Ishikawa (cell line): Measurements from ENCODE around the gene ANKRD18A.

Experiments used
- CEBPB ChIP-seq: IDR thresholded peaks from 2 replicates; pipeline ENCODE4 v1.6.1; 2012
- CREB1 ChIP-seq: IDR thresholded peaks from 2 replicates; pipeline ENCODE4 v1.6.1; 2012; ENCODE audit warnings: low read depth
- EGR1 ChIP-seq: IDR thresholded peaks from 2 replicates; pipeline ENCODE4 v1.6.1; 2012
- EP300 ChIP-seq: IDR thresholded peaks from 2 replicates; pipeline ENCODE4 v1.6.1; 2012; ENCODE audit warnings: borderline replicate concordance
- FOXM1 ChIP-seq: IDR thresholded peaks from 2 replicates; pipeline ENCODE4 v1.6.1; 2012; ENCODE audit warnings: low read depth, borderline replicate concordance
- MAX ChIP-seq: IDR thresholded peaks from 2 replicates; pipeline ENCODE4 v1.6.1; 2012
- NFIC ChIP-seq: IDR thresholded peaks from 2 replicates; pipeline ENCODE4 v1.6.1; 2012
- RAD21 ChIP-seq: IDR thresholded peaks from 2 replicates; pipeline ENCODE4 v1.6.1; 2012; ENCODE audit warnings: low read depth
- REST ChIP-seq: IDR thresholded peaks from 2 replicates; pipeline ENCODE4 v1.6.1; 2012; ENCODE audit warnings: low read depth, mild to moderate bottlenecking
- TAF1 ChIP-seq: IDR thresholded peaks from 2 replicates; pipeline ENCODE4 v1.6.1; 2012; ENCODE audit warnings: low read depth, mild to moderate bottlenecking
- TCF12 ChIP-seq: IDR thresholded peaks from 2 replicates; pipeline ENCODE4 v1.6.1; 2012; ENCODE audit warnings: low read depth
- TEAD4 ChIP-seq: IDR thresholded peaks from 2 replicates; pipeline ENCODE4 v1.6.1; 2012
- USF1 ChIP-seq: IDR thresholded peaks from 2 replicates; pipeline ENCODE4 v1.6.1; 2012
- YY1 ChIP-seq: IDR thresholded peaks from 2 replicates; pipeline ENCODE4 v1.6.1; 2012; ENCODE audit warnings: low read depth
- ZBTB7A ChIP-seq: IDR thresholded peaks from 2 replicates; pipeline ENCODE4 v1.6.1; 2012; ENCODE audit warnings: low read depth

Gene ANKRD18A

GRCh38 chr9:38651400-38652042 lies 31.1 kb upstream of the ANKRD18A start:
- no peak for TF ChIP-seq FOXM1
- no peak for TF ChIP-seq TCF12
- no peak for TF ChIP-seq YY1
- TF ChIP-seq ZBTB7A = no peak
- no peak for TF ChIP-seq EP300
- no peak for TF ChIP-seq MAX
- no peak for TF ChIP-seq TEAD4
- no peak for TF ChIP-seq CEBPB
- TF ChIP-seq EGR1 = no peak
- no peak for TF ChIP-seq CREB1
- TF ChIP-seq RAD21 = no peak
- TF ChIP-seq USF1 = no peak

GRCh38 chr9:38650564-38650963 lies 30.2 kb upstream of the ANKRD18A start:
- no peak for TF ChIP-seq YY1
- TF ChIP-seq RAD21 = no peak
- no peak for TF ChIP-seq USF1
- no peak for TF ChIP-seq TCF12
- no peak for TF ChIP-seq MAX
- no peak for TF ChIP-seq NFIC
- no peak for TF ChIP-seq CREB1
- TF ChIP-seq FOXM1 = no peak
- no peak for TF ChIP-seq REST
- TF ChIP-seq EGR1 = no peak
- no peak for TF ChIP-seq TEAD4
- TF ChIP-seq TAF1 = no peak
- TF ChIP-seq CEBPB = no peak

- TF ChIP-seq USF1 = no peak
- TF ChIP-seq TAF1 = no peak
- TF ChIP-seq EGR1 = no peak
- no peak for TF ChIP-seq MAX
- no peak for TF ChIP-seq TEAD4
- TF ChIP-seq TCF12 = no peak
- TF ChIP-seq CEBPB = no peak
- TF ChIP-seq CREB1 = no peak
- TF ChIP-seq ZBTB7A = no peak
- TF ChIP-seq FOXM1 = no peak
- TF ChIP-seq RAD21 = no peak
- no peak for TF ChIP-seq REST
- TF ChIP-seq NFIC = no peak
- TF ChIP-seq YY1 = no peak
- TF ChIP-seq EP300 = no peak
Observed at GRCh38 chr9:38649731-38650363, 29.5 kb upstream of the ANKRD18A start.

- TF ChIP-seq USF1 (no peak), TEAD4 (no peak), REST (no peak), RAD21 (no peak), CREB1 (no peak)
Observed at GRCh38 chr9:38644601-38645000, 24.2 kb upstream of the ANKRD18A start.
